Neural cell (in vitro differentiated cells): Measurements from ENCODE around the gene KCNQ1OT1. TPM values are rescaled to one million over a fixed set of nuclear protein-coding genes. Genes with fewer than 3 reads are reported as not detected.

Experiments used
- H2AFZ ChIP-seq: fragments of 200-600, 300-800 bp; sonication (generic), shearing (Covaris generic); 2 replicates; pipeline ENCODE4 v1.6.0; 2014; ENCODE audit warnings: low read depth, mild to moderate bottlenecking, antibody characterized with exemption, low read length, moderate library complexity
- H3F3A ChIP-seq: fragments of 200-600 bp; shearing (Covaris generic); 2 replicates; pipeline ENCODE4 v1.6.1; 2016; ENCODE audit warnings: mild to moderate bottlenecking, moderate library complexity, mixed read lengths, antibody characterized with exemption, low read length; ENCODE audit not compliant: insufficient read depth, poor library complexity, severe bottlenecking
- H3K27ac ChIP-seq: fragments of 200-600, 300-800 bp; sonication (generic), shearing (Covaris generic); 2 replicates; pipeline ENCODE4 v1.5.1; 2014; ENCODE audit warnings: mild to moderate bottlenecking, low read length, moderate library complexity
- H3K27me3 ChIP-seq: fragments of 300-800, 200-600 bp; sonication (generic), shearing (Covaris generic); 2 replicates; pipeline ENCODE4 v1.6.0; 2014; ENCODE audit warnings: mild to moderate bottlenecking, low read depth, low read length, moderate library complexity; ENCODE audit not compliant: insufficient read depth
- H3K36me3 ChIP-seq: fragments of 300-800, 200-600 bp; sonication (generic), shearing (Covaris generic); 2 replicates; pipeline ENCODE4 v1.5.1; 2014; ENCODE audit warnings: mild to moderate bottlenecking, antibody characterized with exemption, low read length, moderate library complexity; ENCODE audit not compliant: insufficient read depth
- H3K4me2 ChIP-seq: fragments of 300-800, 200-600 bp; sonication (generic), shearing (Covaris generic); 2 replicates; pipeline ENCODE4 v1.6.0; 2014; ENCODE audit warnings: mild to moderate bottlenecking, low read length
- H3K4me3 ChIP-seq: fragments of 300-800, 200-600 bp; sonication (generic), shearing (Covaris generic); 2 replicates; pipeline ENCODE4 v1.5.1; 2014; ENCODE audit warnings: mild to moderate bottlenecking, low read length, moderate library complexity
- H3K79me2 ChIP-seq: fragments of 200-600 bp; shearing (Covaris generic); replicated peaks from 2 replicates; pipeline ENCODE4 v1.6.0; 2014; ENCODE audit warnings: mild to moderate bottlenecking, low read length, moderate library complexity; ENCODE audit not compliant: insufficient read depth
- H3K9ac ChIP-seq: fragments of 300-800, 200-600 bp; sonication (generic), shearing (Covaris generic); 2 replicates; pipeline ENCODE4 v1.6.1; 2016; ENCODE audit warnings: mild to moderate bottlenecking, low read length, mixed read lengths
- H3K9me2 ChIP-seq: fragments of 200-600 bp; shearing (Covaris generic); 2 replicates; pipeline ENCODE4 v1.6.1; 2016; ENCODE audit warnings: mild to moderate bottlenecking, low read length, mixed read lengths; ENCODE audit not compliant: insufficient read depth
- H3K9me3 ChIP-seq: fragments of 200-600, 300-800 bp; sonication (generic), shearing (Covaris generic); 2 replicates; pipeline ENCODE4 v1.6.1; 2016; ENCODE audit warnings: mild to moderate bottlenecking, mixed run types, low read length, moderate library complexity, mixed read lengths
- H4K20me1 ChIP-seq: fragments of 200-600 bp; shearing (Covaris generic); 2 replicates; pipeline ENCODE4 v1.6.1; 2016; ENCODE audit warnings: mild to moderate bottlenecking, mixed run types; ENCODE audit not compliant: insufficient read depth
- CTCF ChIP-seq: fragments of 450-650 bp; IDR thresholded peaks from 2 replicates; pipeline ENCODE4 v1.5.1; 2014; ENCODE audit warnings: antibody characterized with exemption, mild to moderate bottlenecking, moderate library complexity; ENCODE audit not compliant: poor library complexity, severe bottlenecking
- EP300 ChIP-seq: fragments of 450-650 bp; conservative IDR thresholded peaks from 2 replicates; pipeline ENCODE4 v1.6.1; 2014; ENCODE audit warnings: antibody characterized with exemption, mild to moderate bottlenecking, moderate library complexity; ENCODE audit not compliant: poor library complexity, severe bottlenecking
- EZH2 ChIP-seq: fragments of 200-600, 300-800 bp; shearing (Covaris generic), sonication (generic); IDR thresholded peaks from 2 replicates; pipeline ENCODE4 v1.6.1; 2014; ENCODE audit warnings: antibody characterized with exemption, low read length, borderline replicate concordance, mild to moderate bottlenecking; ENCODE audit not compliant: insufficient read depth, poor library complexity, severe bottlenecking
- MXI1 ChIP-seq: fragments of 450-650 bp; conservative IDR thresholded peaks from 2 replicates; pipeline ENCODE4 v1.6.1; 2014; ENCODE audit warnings: antibody characterized with exemption, mild to moderate bottlenecking; ENCODE audit not compliant: poor library complexity, severe bottlenecking
- POLR2AphosphoS5 ChIP-seq: IDR thresholded peaks from 2 replicates; pipeline ENCODE4 v1.6.1; 2012
- RAD21 ChIP-seq: fragments of 450-650 bp; conservative IDR thresholded peaks from 2 replicates; pipeline ENCODE4 v1.6.1; 2014; ENCODE audit warnings: antibody characterized with exemption, mild to moderate bottlenecking, moderate library complexity
- REST ChIP-seq: IDR thresholded peaks from 2 replicates; pipeline ENCODE4 v1.6.1; 2012; ENCODE audit warnings: borderline replicate concordance
- SMC3 ChIP-seq: fragments of 450-650 bp; conservative IDR thresholded peaks from 2 replicates; pipeline ENCODE4 v1.6.1; 2014; ENCODE audit warnings: antibody characterized with exemption, mild to moderate bottlenecking, moderate library complexity; ENCODE audit not compliant: poor library complexity
- TAF1 ChIP-seq: IDR thresholded peaks from 2 replicates; pipeline ENCODE4 v1.6.1; 2012; ENCODE audit warnings: low read depth
- polyA plus RNA-seq: library from polyadenylated mRNA; depleted of rRNA; stranded (reverse); fragments of >200 nt; gene quantifications from 2 replicates; pipeline ENCODE4 v1.2.3, GENCODE V29; 2014

KCNQ1OT1 gene
- polyA plus RNA-seq, 1 donor from 2014 or later, result 0.12 TPM

GRCh38 chr11:2691355-2691761, 8.4 kb downstream of the KCNQ1OT1 start (continued):
- TF ChIP-seq CTCF (no peak), EP300 (no peak)

GRCh38 chr11:2690596-2691354, 9.0 kb downstream of the KCNQ1OT1 start:
- H3K9me3 ChIP-seq, result no peaks in the 10 kb centered on the region
- no peak overlapping the region for H2AFZ ChIP-seq
- no peaks in the 10 kb centered on the region for H4K20me1 ChIP-seq
- no peak overlapping the region for H3K4me3 ChIP-seq
- H3K9ac ChIP-seq, result no peak overlapping the region
- H3K27me3 ChIP-seq, result no peaks in the 10 kb centered on the region
- no peaks in the 10 kb centered on the region for H3K36me3 ChIP-seq
- no peak overlapping the region for H3K27ac ChIP-seq
- no peaks in the 10 kb centered on the region for H3K79me2 ChIP-seq
- H3F3A ChIP-seq, result no peaks in the 10 kb centered on the region
- TF ChIP-seq EZH2 (no peak), SMC3 (no peak), CTCF (no peak), POLR2AphosphoS5 (no peak), RAD21 (no peak), EP300 (no peak), TAF1 (no peak)
- H3K9me2 ChIP-seq, result no peaks in the 10 kb centered on the region
- no peak overlapping the region for H3K4me2 ChIP-seq

- H3K4me3 ChIP-seq, result no peak overlapping the region
- H3K79me2 ChIP-seq, result no peaks in the 10 kb centered on the region
- H3K9me3 ChIP-seq, result no peaks in the 10 kb centered on the region
- H3K27ac ChIP-seq, result no peak overlapping the region
- H3K9ac ChIP-seq, result no peak overlapping the region
- H3K27me3 ChIP-seq, result no peaks in the 10 kb centered on the region
- TF ChIP-seq TAF1, result no peak
- no peak for TF ChIP-seq REST
- TF ChIP-seq CTCF, result no peak
- no peak for TF ChIP-seq EP300
- no peak for TF ChIP-seq POLR2AphosphoS5
- TF ChIP-seq MXI1, result no peak
- no peak for TF ChIP-seq SMC3
- TF ChIP-seq RAD21, result no peak
- no peak for TF ChIP-seq EZH2
- H3F3A ChIP-seq, result no peaks in the 10 kb centered on the region
- no peaks in the 10 kb centered on the region for H4K20me1 ChIP-seq
- no peaks in the 10 kb centered on the region for H3K9me2 ChIP-seq
- H3K4me2 ChIP-seq, result no peak overlapping the region
- no peak overlapping the region for H2AFZ ChIP-seq
- no peaks in the 10 kb centered on the region for H3K36me3 ChIP-seq
Measured at GRCh38 chr11:2689651-2690575, 9.9 kb downstream of the KCNQ1OT1 start.
